EL (cell line): ENCODE measurements around the gene GGA1.
"Not testable (repeated sequence)": the region's sequence is repeated elsewhere in the genome, so short reads cannot be mapped to it uniquely, and the experiment has no call there.

ENCODE experiments used
- DNase-seq: peaks from one replicate; pipeline ENCODE4 v3.0.0-alpha.2; 2016

Gene GGA1

DNA sequence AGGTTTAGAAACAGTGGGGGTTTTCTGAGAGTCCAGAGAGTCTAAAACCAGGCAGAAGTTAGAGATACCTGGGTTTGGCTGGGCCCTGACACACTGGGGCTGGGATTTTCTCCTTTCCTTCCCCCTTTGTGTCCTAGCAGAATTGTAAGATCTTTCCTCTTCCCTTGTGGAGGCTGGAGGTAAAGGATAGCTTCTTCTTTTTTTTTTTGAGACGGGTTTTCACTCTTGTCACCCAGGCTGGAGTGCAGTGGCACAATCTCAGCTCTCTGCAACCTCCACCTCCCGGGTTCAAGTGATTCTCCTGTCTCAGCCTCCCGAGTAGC, 1.5 kb downstream of the GGA1 start:
- DNase-seq = not testable (repeated sequence)

DNA sequence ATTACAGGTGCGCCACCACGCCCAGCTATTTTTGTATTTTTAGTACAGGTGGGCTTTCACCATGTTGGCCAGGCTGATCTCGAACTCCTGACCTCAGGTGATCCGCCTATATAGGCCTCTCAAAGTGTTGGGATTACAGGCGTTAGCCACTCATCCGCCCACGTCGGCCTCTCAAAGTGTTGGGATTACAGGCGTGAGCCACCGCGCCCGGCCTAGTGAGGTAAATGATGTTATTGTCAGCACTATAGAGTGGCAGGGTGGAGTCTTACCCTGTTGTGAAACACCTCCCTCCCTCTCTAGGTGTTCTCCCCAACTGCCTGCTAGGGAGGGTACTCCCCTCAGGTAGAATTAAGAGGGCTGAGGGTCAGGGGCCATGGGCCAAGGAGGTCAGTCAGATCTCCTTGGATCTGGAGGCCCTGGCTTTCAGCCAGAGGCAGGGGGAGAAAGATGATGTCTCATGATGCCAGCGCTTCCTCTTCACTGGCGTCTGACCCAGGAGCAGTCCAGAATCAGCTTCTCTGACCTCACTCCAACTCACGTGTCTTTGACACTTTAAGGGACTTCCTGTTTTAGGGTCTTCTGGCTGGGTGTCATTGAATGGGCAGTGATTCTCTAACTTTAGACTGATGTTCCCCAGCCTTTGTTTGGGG, 2.0 kb downstream of the GGA1 start:
- DNase-seq = no peak

DNA sequence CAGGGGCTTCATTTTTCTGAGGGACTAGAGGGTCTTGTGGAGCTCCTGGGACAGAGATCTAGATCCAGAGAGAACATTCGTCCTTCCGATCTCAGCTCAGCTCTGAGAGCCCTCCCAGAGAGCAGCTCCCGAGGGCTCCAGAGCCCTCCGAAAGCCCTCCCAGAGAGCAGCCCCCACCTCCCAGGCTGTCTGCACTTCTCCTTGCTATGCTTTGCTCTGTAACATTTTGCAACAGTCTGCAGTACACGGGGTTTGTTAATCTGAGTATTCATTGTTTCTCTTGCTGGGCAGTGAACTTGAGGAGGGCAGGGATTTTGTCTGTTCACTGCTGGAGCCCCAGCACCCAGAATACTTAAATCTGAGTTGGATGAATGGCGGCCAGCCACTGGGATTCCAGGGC, 2.6 kb downstream of the GGA1 start:
- no peak for DNase-seq

DNA sequence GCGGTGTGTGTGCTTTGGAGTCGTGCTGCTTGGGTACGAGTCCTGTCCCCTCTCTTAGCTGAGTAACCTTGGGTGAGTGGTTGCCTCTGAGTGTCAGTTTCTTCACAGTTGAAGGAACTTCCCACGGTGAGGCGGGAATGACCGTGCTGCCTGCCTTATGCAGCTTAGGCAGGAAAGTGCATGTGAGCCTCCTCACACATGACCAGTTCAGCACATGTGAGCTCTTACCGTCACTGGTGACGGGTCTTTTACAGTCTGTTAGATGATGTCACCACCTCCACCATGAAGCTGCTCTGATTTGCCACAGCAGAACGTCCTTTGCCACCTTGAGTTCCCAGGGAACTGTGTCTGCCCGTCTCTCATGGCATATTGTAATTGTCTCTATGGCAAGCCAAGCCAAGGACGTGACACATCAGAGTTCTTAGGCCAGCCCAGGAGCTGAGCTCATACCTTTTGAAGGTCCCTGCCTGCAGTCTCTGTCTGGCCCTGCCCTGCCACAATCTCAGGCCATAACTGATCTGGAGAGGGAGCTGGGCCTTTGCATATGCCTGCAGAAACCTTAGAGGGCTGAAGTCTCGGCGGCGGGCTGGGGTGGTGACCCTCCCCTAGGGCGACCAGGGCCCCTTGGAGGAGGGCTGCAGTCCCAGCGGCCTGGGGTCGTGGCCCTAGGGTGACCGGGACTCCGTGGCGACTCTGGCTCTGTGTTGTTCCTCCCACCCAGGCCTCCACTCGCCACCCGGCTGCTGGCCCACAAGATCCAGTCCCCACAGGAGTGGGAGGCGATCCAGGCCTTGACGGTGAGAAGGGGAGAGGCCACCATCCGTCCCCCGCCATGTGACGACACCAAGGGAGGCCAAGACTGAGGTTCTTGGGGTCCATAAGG, 7.8 kb downstream of the GGA1 start:
- no peak for DNase-seq

DNA sequence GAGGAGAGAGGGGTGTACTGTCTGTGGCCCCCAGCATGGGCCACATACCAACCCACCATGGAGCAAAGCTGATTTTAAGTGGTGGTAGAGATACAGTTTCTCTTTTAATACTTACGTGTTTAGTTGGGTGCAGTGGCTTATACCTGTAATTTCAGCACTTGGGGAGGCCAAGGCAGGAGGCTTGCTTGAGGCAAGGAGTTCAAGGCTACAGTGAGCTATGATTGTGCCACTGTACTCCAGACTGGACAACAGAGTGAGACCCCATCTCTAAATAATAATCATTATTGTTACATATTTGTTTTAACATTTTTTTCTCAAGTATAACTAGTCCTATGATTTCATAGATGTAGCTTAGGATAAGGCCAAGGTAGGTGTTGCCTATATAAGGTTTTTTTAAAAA, 8.8 kb downstream of the GGA1 start:
- no peak for DNase-seq

DNA sequence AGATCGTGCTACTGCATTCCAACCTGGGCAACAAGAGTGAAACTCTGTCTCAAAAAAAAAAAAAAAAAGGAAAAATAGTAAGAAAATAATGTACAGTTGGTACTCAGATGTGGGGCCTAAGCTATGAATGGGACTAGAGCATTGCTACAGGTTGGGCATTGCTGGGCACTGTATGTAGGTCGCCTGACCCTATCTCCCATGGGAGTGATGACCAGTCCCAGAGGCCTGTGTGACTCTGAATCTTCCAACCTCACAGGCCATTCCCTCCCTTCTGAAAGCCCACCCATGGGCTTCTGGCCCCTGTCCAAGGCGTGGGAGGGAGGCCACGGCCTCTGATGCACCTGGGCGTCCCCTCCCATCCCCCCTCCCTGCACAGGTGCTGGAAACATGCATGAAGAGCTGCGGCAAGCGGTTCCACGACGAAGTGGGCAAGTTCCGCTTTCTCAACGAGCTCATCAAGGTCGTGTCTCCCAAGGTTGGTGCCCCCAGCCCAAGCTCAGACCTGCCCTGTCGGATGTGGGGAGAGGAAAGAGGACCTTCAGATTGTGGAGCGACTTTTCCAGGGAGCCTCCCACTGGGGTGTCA, 9.5 kb downstream of the GGA1 start:
- no peak for DNase-seq

GRCh38 chr22:37618674-37619073, 10.0 kb downstream of the GGA1 start:
- DNase-seq = no peak

DNA sequence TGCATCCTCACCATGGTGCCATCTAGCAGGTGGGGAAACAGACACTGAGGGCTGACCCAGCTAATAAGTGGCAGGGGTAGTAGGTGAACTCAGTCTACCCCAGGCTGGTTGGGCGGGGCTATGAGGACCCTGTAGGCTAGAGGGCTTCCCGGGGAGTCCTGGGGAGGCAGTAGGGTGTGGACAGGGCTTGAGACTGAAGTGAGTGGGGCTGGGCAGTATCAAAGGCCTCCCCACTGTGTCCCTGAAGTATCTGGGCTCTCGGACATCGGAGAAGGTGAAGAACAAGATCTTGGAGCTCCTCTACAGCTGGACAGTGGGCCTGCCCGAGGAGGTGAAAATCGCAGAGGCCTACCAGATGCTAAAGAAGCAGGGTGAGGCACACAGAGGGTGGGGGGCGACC, 11.4 kb downstream of the GGA1 start:
- no peak for DNase-seq

DNA sequence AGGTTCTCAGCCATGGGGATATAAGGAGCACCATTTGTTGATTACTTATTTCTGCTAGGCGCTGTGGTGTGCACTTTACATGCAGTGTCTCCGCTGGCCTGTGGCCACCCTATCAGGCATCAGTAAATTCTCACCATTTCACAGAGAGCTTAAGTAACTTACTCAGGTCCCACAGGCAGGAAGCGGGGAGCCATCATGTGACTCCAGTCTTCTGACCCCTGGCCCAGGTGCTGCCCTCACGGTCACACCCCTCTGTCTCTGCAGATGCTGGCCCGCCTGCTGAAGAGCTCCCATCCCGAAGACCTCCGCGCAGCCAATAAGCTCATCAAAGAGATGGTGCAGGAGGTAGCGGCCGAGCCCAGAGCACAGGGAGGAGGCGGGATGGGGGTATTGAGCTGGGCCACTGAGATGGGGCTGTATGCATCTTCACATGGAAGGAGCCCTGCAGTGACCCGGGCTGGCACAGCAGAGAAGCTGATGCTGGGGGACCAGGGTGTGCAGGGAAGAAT, 12.8 kb downstream of the GGA1 start:
- no peak for DNase-seq

GRCh38 chr22:37623075-37624016, 14.7 kb downstream of the GGA1 start:
- DNase-seq = peak; percentile 54

GRCh38 chr22:37624017-37624365, 15.4 kb downstream of the GGA1 start:
- DNase-seq = no peak

- no peak for DNase-seq
Observed at GRCh38 chr22:37624876-37625275, 16.2 kb downstream of the GGA1 start.

GRCh38 chr22:37625737-37626136, 17.1 kb downstream of the GGA1 start:
- no peak for DNase-seq

DNA sequence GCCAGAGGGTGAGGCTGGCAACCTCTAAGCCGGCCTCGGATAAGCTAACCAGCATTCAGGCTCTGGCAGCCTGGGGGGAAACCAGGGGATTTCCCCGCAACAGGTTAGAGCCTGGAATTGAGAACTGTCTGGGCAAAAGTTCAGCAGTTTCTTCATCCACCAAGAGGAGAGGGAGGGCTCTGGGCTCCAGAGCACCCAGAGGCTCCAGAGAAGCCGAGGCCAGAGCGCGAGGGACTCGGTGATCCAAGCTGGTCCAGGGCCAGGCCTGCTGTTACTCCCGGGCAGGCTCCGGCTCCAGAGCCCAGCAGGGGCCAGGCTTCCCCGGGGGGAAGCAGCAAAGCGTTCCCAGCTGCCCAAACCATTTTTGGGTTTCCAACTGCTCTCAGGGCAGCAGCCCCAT, 17.5 kb downstream of the GGA1 start:
- DNase-seq = no peak

GRCh38 chr22:37626556-37627075, 18.0 kb downstream of the GGA1 start:
- DNase-seq = no peak

- DNase-seq = no peak
Observed at GRCh38 chr22:37627121-37627520, 18.5 kb downstream of the GGA1 start.

DNA sequence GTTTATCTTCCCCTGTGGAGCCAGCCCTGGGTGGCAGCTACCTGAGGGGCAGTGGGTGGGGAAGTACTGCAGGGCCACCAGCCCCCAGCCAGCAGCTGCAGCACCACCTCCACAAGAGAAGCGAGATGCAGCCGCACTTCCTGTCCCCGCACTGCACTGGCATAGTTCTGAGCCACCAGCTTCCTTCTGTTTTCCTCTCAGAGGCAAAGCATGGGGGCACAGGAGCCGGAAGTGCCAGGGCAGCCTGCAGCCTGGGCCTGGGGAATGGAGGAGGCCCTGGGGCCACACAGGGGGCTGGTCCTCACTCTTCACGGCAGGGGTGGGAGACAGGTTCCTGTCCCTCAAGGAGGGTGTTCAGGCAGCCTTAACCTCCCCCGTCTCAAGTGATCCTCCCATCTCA, 18.9 kb downstream of the GGA1 start:
- no peak for DNase-seq

- no peak for DNase-seq
Observed at GRCh38 chr22:37628830-37629229, 20.2 kb downstream of the GGA1 start.

- no peak for DNase-seq
Observed at GRCh38 chr22:37629928-37630327, 21.3 kb downstream of the GGA1 start.

DNA sequence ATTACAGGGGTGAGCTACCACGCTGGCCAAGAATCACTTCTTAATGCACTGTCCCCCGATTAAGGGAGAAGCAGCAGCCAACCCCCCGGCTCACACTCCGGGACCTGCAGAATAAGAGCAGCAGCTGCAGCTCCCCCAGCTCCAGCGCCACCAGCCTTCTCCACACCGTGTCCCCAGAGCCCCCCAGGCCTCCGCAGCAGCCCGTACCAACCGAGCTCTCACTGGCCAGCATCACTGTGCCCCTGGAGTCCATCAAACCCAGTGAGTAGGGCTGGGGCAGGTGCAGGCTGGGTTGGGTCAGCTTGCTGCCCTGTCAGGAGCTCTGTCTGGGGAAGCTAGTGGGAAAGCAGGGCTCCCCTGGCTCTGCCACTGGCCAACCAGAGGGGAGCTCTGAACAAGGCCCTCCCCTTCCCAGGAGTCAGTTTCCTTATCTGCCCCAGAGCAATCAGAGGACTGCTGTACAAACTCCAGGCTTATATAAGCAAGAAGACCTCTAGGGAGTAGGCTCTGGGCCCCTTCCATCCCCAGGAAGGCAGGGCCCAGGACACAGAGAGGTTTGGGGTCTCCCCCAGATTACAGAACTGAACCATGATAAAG, 22.3 kb downstream of the GGA1 start:
- DNase-seq = no peak

GRCh38 chr22:37631448-37632173, 23.0 kb downstream of the GGA1 start:
- no peak for DNase-seq
